Endothelial cell of umbilical vein (primary cell): ENCODE results near the gene RASAL3. TPM values are rescaled to one million over a fixed set of nuclear protein-coding genes. Genes with fewer than 3 reads are reported as not detected.

ENCODE experiments used
- BruUV-seq: library from RNA; stranded (reverse); fragments of 400-500 nt; replicated peaks from 2 replicates; lab custom pipeline; 2021; lab: Mats Ljungman, UMichigan
- CTCF ChIA-PET: fragments of 300-600, 350-600 bp; sonication (Branson Sonifier 250); formaldehyde crosslinking; loops from one replicate; lab custom pipeline; 2021; ENCODE audit warnings: antibody characterized with exemption, inconsistent platforms; lab: Charles Lee
- POLR2A ChIA-PET: fragments of 300-600, 350-600 bp; sonication (Branson Sonifier 250); formaldehyde crosslinking; loops from one replicate; lab custom pipeline; 2021; ENCODE audit warnings: antibody characterized with exemption, inconsistent platforms; lab: Charles Lee
- DNase-seq: peaks from one replicate; pipeline ENCODE4 v3.0.0-alpha.2; 2011; ENCODE audit warnings: low read depth, low spot score
- FAIRE-seq: peaks from 2 replicates; lab custom pipeline; 2011; peaks lifted over from hg19 to GRCh38; lab: Jason Lieb, UNC
- H2AFZ ChIP-seq: 2 replicates; pipeline ENCODE4 v1.6.0; 2012; ENCODE audit warnings: low read depth, low read length, control low read depth, inconsistent platforms
- H3K27ac ChIP-seq: 2 replicates; pipeline ENCODE4 v1.5.1; 2011; ENCODE audit warnings: low read depth, mild to moderate bottlenecking, control low read depth, low read length, moderate library complexity; ENCODE audit not compliant: insufficient read depth
- H3K27me3 ChIP-seq, 2 experiments: 2 replicates each; pipeline versions ENCODE4 v1.6.0 to v1.6.1; 2011; ENCODE audit warnings: low read length in 2 of 2, mixed read lengths in 1 of 2; ENCODE audit not compliant: control insufficient read depth in 2 of 2, insufficient read depth in 2 of 2
- H3K36me3 ChIP-seq, 2 experiments: 2 replicates in 1 of 2; 3 replicates in 1 of 2; pipeline ENCODE4 v1.5.1; 2011; ENCODE audit warnings: low read length in 2 of 2, mild to moderate bottlenecking in 1 of 2, moderate library complexity in 1 of 2; ENCODE audit not compliant: control insufficient read depth in 2 of 2, insufficient read depth in 2 of 2; ENCODE audit errors: extremely low read depth in 1 of 2
- H3K4me1 ChIP-seq: 3 replicates; pipeline ENCODE4 v1.5.1; 2011; ENCODE audit warnings: mild to moderate bottlenecking, low read length; ENCODE audit not compliant: control insufficient read depth, insufficient read depth; ENCODE audit errors: extremely low read depth
- H3K4me2 ChIP-seq: 2 replicates; pipeline ENCODE4 v1.6.1; 2011; ENCODE audit warnings: low read length, control low read depth, mixed read lengths; ENCODE audit not compliant: insufficient read depth
- H3K4me3 ChIP-seq, 3 experiments: fragments of 200-600 bp in 1 of 3; sonication (generic), shearing (Covaris generic) in 1 of 3; replicated peaks in 1 of 3; 2 replicates each; pipeline ENCODE4 v1.5.1; 2011 to 2016; ENCODE audit warnings: control low read depth in 3 of 3, low read length in 3 of 3, mild to moderate bottlenecking in 2 of 3, inconsistent platforms in 1 of 3, low read depth in 1 of 3, moderate library complexity in 1 of 3; ENCODE audit not compliant: insufficient read depth in 1 of 3
- H3K79me2 ChIP-seq: 2 replicates; pipeline ENCODE4 v1.6.0; 2012; ENCODE audit warnings: low read length, inconsistent platforms; ENCODE audit not compliant: control insufficient read depth, insufficient read depth
- H3K9ac ChIP-seq: replicated peaks from 2 replicates; pipeline ENCODE3; 2011; ENCODE audit warnings: low read length, control low read depth; ENCODE audit not compliant: insufficient read depth; ENCODE audit errors: extremely low read depth
- H3K9me1 ChIP-seq: replicated peaks from 3 replicates; pipeline ENCODE4 v1.6.0; 2011; ENCODE audit warnings: mild to moderate bottlenecking, low read length; ENCODE audit not compliant: control insufficient read depth, insufficient read depth; ENCODE audit errors: extremely low read depth
- H3K9me3 ChIP-seq: replicated peaks from 2 replicates; pipeline ENCODE4 v1.5.1; 2012; ENCODE audit warnings: low read length, inconsistent platforms; ENCODE audit not compliant: control insufficient read depth, insufficient read depth
- H4K20me1 ChIP-seq: replicated peaks from 2 replicates; pipeline ENCODE3; 2011; ENCODE audit warnings: mild to moderate bottlenecking, low read length; ENCODE audit not compliant: control insufficient read depth, insufficient read depth; ENCODE audit errors: extremely low read depth
- CTCF ChIP-seq, 2 donors: IDR thresholded peaks; 1 replicate in 1 of 2; 2 replicates in 1 of 2; pipeline ENCODE4 v1.5.1; 2011; ENCODE audit warnings: low read length in 2 of 2, mild to moderate bottlenecking in 2 of 2, moderate library complexity in 2 of 2, control low read depth in 1 of 2, inconsistent platforms in 1 of 2, low read depth in 1 of 2; ENCODE audit not compliant: insufficient read depth in 1 of 2; ENCODE audit errors: extremely low read depth in 1 of 2
- EZH2 ChIP-seq: IDR thresholded peaks from 2 replicates; pipeline ENCODE4 v1.6.1; 2012; ENCODE audit warnings: borderline replicate concordance, low read depth, mild to moderate bottlenecking, moderate library complexity, low read length, inconsistent platforms; ENCODE audit not compliant: severe bottlenecking
- FOS ChIP-seq: IDR thresholded peaks from 2 replicates; pipeline ENCODE4 v1.6.1; 2011; ENCODE audit warnings: mild to moderate bottlenecking, low read length, moderate library complexity, borderline replicate concordance; ENCODE audit not compliant: insufficient read depth
- GATA2 ChIP-seq: IDR thresholded peaks from 2 replicates; pipeline ENCODE4 v1.7.0; 2011; ENCODE audit warnings: low read depth, mild to moderate bottlenecking, moderate library complexity, mixed read lengths, low read length; ENCODE audit not compliant: insufficient read length, insufficient read depth
- JUN ChIP-seq: IDR thresholded peaks from 2 replicates; pipeline ENCODE4 v1.6.1; 2011; ENCODE audit warnings: borderline replicate concordance, low read depth; ENCODE audit not compliant: insufficient read length, insufficient read depth
- MYC ChIP-seq: IDR thresholded peaks from one replicate; pipeline ENCODE4 v1.6.1; 2011; ENCODE audit warnings: mild to moderate bottlenecking, low read depth, low read length
- POLR2AphosphoS5 ChIP-seq: IDR thresholded peaks from 2 replicates; pipeline ENCODE4 v1.6.1; 2012; ENCODE audit warnings: low read depth, mild to moderate bottlenecking, control low read depth, low read length, moderate library complexity; ENCODE audit not compliant: insufficient read depth
- dilution Hi-C: fragments of 300-500 bp; cut with MboI; formaldehyde crosslinking; loops from one replicate; pipeline ENCODE4 v1.15.0; 2019; ENCODE audit warnings: low sequenced_read_pairs; ENCODE audit not compliant: extremely low pct_ligation_motif_present
- intact Hi-C: fragments of 100-400 bp; cut with micrococcal nuclease; formaldehyde crosslinking; loops from one replicate; pipeline ENCODE4 v1.10.0; 2022
- polyA plus RNA-seq, 4 experiments: library from polyadenylated mRNA; depleted of rRNA in 3 of 4; stranded (reverse) in 3 of 4; unstranded in 1 of 4; fragments of >200 nt; gene quantifications; 2 replicates each; pipeline versions ENCODE4 v1.2.1 to v1.2.3, GENCODE V29; 2011 to 2012; ENCODE audit warnings: missing spikeins in 1 of 4
- total RNA-seq: library from RNA; stranded (reverse); gene quantifications from 2 replicates; pipeline ENCODE4 v1.2.3, GENCODE V29; 2021
- TF ChIP-seq, protein P1 (sequence below): IDR thresholded peaks from 2 replicates; pipeline ENCODE4 v1.6.1; 2011; ENCODE audit not compliant: insufficient read depth, insufficient read length

RASAL3 gene
- total and polyA plus RNA-seq, 2 donors (not counting 3 experiments of a cell fraction or from before 2014, with no cell fraction given) = 4.1 to 5.7 TPM

DNA sequence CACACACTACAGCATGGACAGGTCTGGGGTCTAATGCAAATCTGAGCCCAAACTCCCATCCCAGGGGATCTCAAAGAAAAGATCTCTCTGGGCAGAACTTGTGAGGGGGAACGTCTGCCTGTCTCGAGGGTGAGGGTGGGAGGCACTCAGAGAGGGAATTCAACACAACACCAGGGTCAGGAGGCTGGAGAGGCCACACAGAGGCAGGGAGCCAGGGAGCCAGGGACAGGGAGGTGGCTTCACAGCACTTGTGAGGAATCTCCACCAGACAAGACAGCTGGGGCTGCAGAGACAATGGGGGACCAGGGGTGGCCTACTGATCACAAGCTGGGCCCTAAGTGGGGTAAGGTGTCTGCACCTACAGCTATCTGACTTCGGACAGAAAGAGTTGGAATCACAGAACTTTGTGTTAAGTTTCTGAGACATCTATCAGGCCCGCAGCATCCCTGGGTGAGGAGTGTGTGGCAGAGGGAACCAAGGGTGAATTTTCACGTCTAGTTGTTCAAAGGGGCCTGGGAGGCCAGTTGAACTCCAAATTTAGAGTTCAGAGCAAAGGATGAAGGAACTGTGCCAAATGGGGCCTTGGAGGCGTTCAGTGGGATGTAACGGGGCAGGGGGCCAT lies 32.8 kb downstream of the RASAL3 start:
- Histone ChIP-seq H3K4me3 (peak overlapping the region; percentile 77 to 90 (median 82)), H3K4me1 (peaks cover 12% of the 10 kb centered on the region), H3K9me3 (no peaks in the 10 kb centered on the region), H3K4me2 (peak overlapping the region; percentile 74), H3K9ac (peak overlapping the region; percentile 80), H3K27me3 (no peaks in the 10 kb centered on the region), H3K79me2 (peaks cover 46% of the 10 kb centered on the region), H3K36me3 (peaks cover 4 to 22% of the 10 kb centered on the region in 2 experiments), H3K27ac (peak overlapping the region; percentile 15), H4K20me1 (no peaks in the 10 kb centered on the region), H3K9me1 (no peaks in the 10 kb centered on the region), H2AFZ (no peak overlapping the region)
- FAIRE-seq (no peak), DNase-seq (no peak)
- TSS peak; percentile 46 for BruUV-seq
- ChIA-PET POLR2A (interaction anchor here (1.9 kb wide), 1 partner anchor 21 kb away, joined by 5 read pairs; no protein-coding TSS in a partner anchor), CTCF (interaction anchor here (3.6 kb wide), 1 partner anchor 12 kb away, joined by 24 read pairs; the partner anchor contains the start of gene AKAP8L)
- intact Hi-C loops = loop anchor here (1.0 kb wide), 2 partner anchors 12 to 125 kb away; no protein-coding TSS in a partner anchor
- TF ChIP-seq EZH2 (no peak), CTCF (IDR thresholded peaks at IDR 0.05; ENCODE audit: extremely low read depth in 1 of 2, insufficient read depth in 1 of 2, low read depth in 1 of 2, low read length in 2 of 2) (no peak), GATA2 (no peak), FOS (no peak), JUN (no peak), MYC (no peak), POLR2AphosphoS5 (no peak)
- TF ChIP-seq, protein P1, sequence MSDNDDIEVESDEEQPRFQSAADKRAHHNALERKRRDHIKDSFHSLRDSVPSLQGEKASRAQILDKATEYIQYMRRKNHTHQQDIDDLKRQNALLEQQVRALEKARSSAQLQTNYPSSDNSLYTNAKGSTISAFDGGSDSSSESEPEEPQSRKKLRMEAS = no peak
- dilution Hi-C loops = no loop called here
